Upper lobe of left lung (tissue), 6 donors: ENCODE measurements around the gene ZEB1. TPM values are rescaled to one million over a fixed set of nuclear protein-coding genes. Genes with fewer than 3 reads are reported as not detected.
A peak's percentile ranks its signal among the peaks of the same experiment; 100 is the strongest.

Experiments
- ATAC-seq, 2 donors: fragments of 200-7000 bp; cut with Tn5 transposase; one replicate each; pipeline ENCODE4 v1.9.1; 2022; ENCODE audit warnings: mild to moderate bottlenecking in 2 of 2, moderate library complexity in 2 of 2; ENCODE audit not compliant: low FRiP score in 2 of 2
- DNase-seq, 2 donors: peaks; one replicate each; pipeline ENCODE4 v3.0.0-alpha.2; 2019 to 2020
- H3K27ac ChIP-seq, 4 donors: fragments of 200-600 bp; sonication (generic); one replicate each; pipeline ENCODE4 v1.5.1; 2016 to 2019
- H3K27me3 ChIP-seq, 4 donors: fragments of 200-600 bp; sonication (generic); one replicate each; pipeline ENCODE4 v1.5.1; 2017 to 2019
- H3K36me3 ChIP-seq, 4 donors: fragments of 200-600 bp; sonication (generic); one replicate each; pipeline ENCODE4 v1.5.1; 2016 to 2019
- H3K4me1 ChIP-seq, 4 donors: fragments of 200-600 bp; sonication (generic); one replicate each; pipeline ENCODE4 v1.5.1; 2018 to 2019
- H3K4me3 ChIP-seq, 4 donors: fragments of 200-600 bp; sonication (generic); one replicate each; pipeline ENCODE4 v1.5.1; 2017 to 2019; ENCODE audit warnings: mild to moderate bottlenecking in 2 of 4, moderate library complexity in 1 of 4
- H3K9me3 ChIP-seq, 4 donors: fragments of 200-600 bp; sonication (generic); one replicate each; pipeline ENCODE4 v1.5.1; 2018 to 2019
- CTCF ChIP-seq, 6 experiments: fragments of 450-650 bp in 4 of 6; fragments of 200-600 bp in 2 of 6; sonication (generic) in 2 of 6; IDR thresholded peaks; one replicate each; pipeline ENCODE4 v1.5.1; 2016 to 2019; ENCODE audit warnings: antibody characterized with exemption in 6 of 6
- EP300 ChIP-seq, 4 donors: sonication (generic); formaldehyde crosslinking; IDR thresholded peaks; one replicate each; pipeline ENCODE4 v1.5.1; 2017; ENCODE audit warnings: antibody characterized with exemption in 4 of 4, control low read depth in 2 of 4
- POLR2A ChIP-seq, 4 donors: fragments of 450-650 bp; IDR thresholded peaks; one replicate each; pipeline ENCODE4 v1.5.1; 2016 to 2017; ENCODE audit warnings: antibody characterized with exemption in 4 of 4, mild to moderate bottlenecking in 2 of 4
- POLR2AphosphoS5 ChIP-seq, 2 donors: sonication (generic); formaldehyde crosslinking; IDR thresholded peaks; one replicate each; pipeline ENCODE4 v1.5.1; 2017; ENCODE audit warnings: antibody characterized with exemption in 2 of 2
- WGBS, 2 donors: methylation state at CpG; one replicate each; pipeline ENCODE4 v1.1.5; 2017 to 2018; 5-methylcytosine and 5-hydroxymethylcytosine counted together
- total RNA-seq, 6 donors: library from RNA; depleted of rRNA in 4 of 6; stranded (reverse); fragments of >200 nt in 4 of 6; gene quantifications; one replicate each; pipeline versions ENCODE4 v1.1.0 to v1.2.1, GENCODE V29; 2016 to 2021
- donor health status: DM: no; HTN: no; CAD: no; lungs with moderate emphysema.
- donor health status: DM: no; HTN: yes; CAD: no; lungs with severe emphysema.

ZEB1 gene
- total RNA-seq, 6 donors from 2014 or later = 17.8 to 46.1 (median 32.6) TPM

- peaks cover 0 to 17% (median 9%) of the 10 kb centered on the region in 4 donors for H3K4me1 ChIP-seq
- no peak for DNase-seq
- H3K27ac ChIP-seq = no peak overlapping the region
- no peaks in the 10 kb centered on the region for H3K36me3 ChIP-seq
- H3K4me3 ChIP-seq = no peak overlapping the region
- no peaks in the 10 kb centered on the region for H3K27me3 ChIP-seq
- ATAC-seq = no peak
- no peaks in the 10 kb centered on the region for H3K9me3 ChIP-seq
- TF ChIP-seq POLR2AphosphoS5 (IDR thresholded peaks at IDR 0.05) (no peak), EP300 (IDR thresholded peaks at IDR 0.05) (no peak), POLR2A (IDR thresholded peaks at IDR 0.05) (no peak), CTCF (IDR thresholded peaks at IDR 0.05) (no peak)
Measured at GRCh38 chr10:31347705-31348104, 28.7 kb downstream of the ZEB1 start.

- DNase-seq (no peak), ATAC-seq (no peak)
- no peaks in the 10 kb centered on the region for H3K9me3 ChIP-seq
- H3K27ac ChIP-seq = no peak overlapping the region
- no peaks in the 10 kb centered on the region for H3K36me3 ChIP-seq
- WGBS, 2 donors = 96% methylated on average over 1 of the region's 1 CpG
- no peaks in the 10 kb centered on the region for H3K27me3 ChIP-seq
- peaks cover 0 to 17% (median 11%) of the 10 kb centered on the region in 4 donors for H3K4me1 ChIP-seq
- H3K4me3 ChIP-seq = no peak overlapping the region
- no peak for TF ChIP-seq EP300 (IDR thresholded peaks at IDR 0.05)
- no peak for TF ChIP-seq POLR2AphosphoS5 (IDR thresholded peaks at IDR 0.05)
- no peak for TF ChIP-seq CTCF (IDR thresholded peaks at IDR 0.05)
- TF ChIP-seq POLR2A (IDR thresholded peaks at IDR 0.05) = no peak
Measured at GRCh38 chr10:31350891-31351290, 31.9 kb downstream of the ZEB1 start.

- no peak overlapping the region for H3K4me3 ChIP-seq
- TF ChIP-seq POLR2AphosphoS5 (IDR thresholded peaks at IDR 0.05) (no peak), CTCF (IDR thresholded peaks at IDR 0.05) (no peak), POLR2A (IDR thresholded peaks at IDR 0.05) (no peak), EP300 (IDR thresholded peaks at IDR 0.05) (no peak)
- peak in 1 of 2 donors; percentile 13 for DNase-seq
- no peak for ATAC-seq
- H3K27ac ChIP-seq = no peak overlapping the region
- H3K9me3 ChIP-seq = no peaks in the 10 kb centered on the region
- H3K4me1 ChIP-seq = peaks cover 0 to 17% (median 7%) of the 10 kb centered on the region in 4 donors
- H3K36me3 ChIP-seq = no peaks in the 10 kb centered on the region
- WGBS, 2 donors = 96 to 98% methylated on average over 2 of the region's 2 CpGs
- H3K27me3 ChIP-seq = no peaks in the 10 kb centered on the region
Measured at GRCh38 chr10:31352436-31353226, 33.6 kb downstream of the ZEB1 start.

DNA sequence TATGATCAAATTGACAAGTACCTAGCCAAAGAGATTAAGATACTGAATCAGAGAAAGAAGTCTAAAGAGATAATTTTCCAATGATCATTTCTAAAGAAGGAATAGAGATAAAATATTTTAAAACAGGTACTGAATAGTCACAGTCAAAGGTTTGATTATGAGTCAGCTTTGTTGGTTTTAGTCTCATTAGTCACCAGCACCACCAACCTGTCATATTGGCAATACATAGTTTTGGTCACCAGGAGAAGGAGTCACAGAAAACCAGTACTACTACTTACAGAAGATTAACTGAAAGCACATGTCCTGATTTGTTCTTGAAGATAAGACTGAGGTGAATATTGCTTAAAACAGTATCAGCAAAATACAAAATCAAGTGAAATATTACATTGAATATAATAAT is 34.6 kb downstream of the ZEB1 start:
- H3K9me3 ChIP-seq = no peaks in the 10 kb centered on the region
- no peak overlapping the region for H3K4me3 ChIP-seq
- no peaks in the 10 kb centered on the region for H3K27me3 ChIP-seq
- peaks cover 0 to 17% (median 4%) of the 10 kb centered on the region in 4 donors for H3K4me1 ChIP-seq
- TF ChIP-seq EP300 (IDR thresholded peaks at IDR 0.05) (no peak), POLR2A (IDR thresholded peaks at IDR 0.05) (no peak), CTCF (IDR thresholded peaks at IDR 0.05) (peak in 1 of 6 experiments; percentile 21), POLR2AphosphoS5 (IDR thresholded peaks at IDR 0.05) (no peak)
- no peaks in the 10 kb centered on the region for H3K36me3 ChIP-seq
- no peak overlapping the region for H3K27ac ChIP-seq
- no peak for DNase-seq
- ATAC-seq = peak in 1 of 2 donors; percentile 36
